Activated CD4-positive, alpha-beta T cell treated with anti-CD3 and anti-CD28 coated beads for 1 hour (primary cell): ENCODE data around the gene SNX19.
A peak's percentile ranks its signal among the peaks of the same experiment; 100 is the strongest.

ENCODE experiments used
- DNase-seq: peaks from one replicate; pipeline ENCODE4 v3.0.0-alpha.2; 2020

The SNX19 gene

DNA sequence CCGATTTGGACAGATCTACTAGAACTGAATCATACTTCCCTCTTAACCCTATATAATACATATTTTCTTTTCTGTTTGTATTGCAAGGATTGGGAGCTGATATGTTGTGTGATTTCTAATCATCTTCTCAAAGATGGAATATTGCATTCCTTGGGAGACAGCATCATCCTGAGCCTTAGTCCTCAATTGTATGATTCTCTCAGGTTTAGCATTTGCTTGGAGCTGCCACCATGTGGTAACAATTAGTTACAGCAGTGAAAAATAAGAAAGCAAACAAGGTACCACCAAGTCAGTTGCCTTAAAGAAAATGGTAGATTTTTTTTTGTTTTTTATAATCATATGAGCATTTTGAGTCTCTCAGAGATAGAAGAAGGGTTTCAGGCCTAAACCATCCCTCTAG, 11.9 kb downstream of the SNX19 start:
- DNase-seq = no peak

DNA sequence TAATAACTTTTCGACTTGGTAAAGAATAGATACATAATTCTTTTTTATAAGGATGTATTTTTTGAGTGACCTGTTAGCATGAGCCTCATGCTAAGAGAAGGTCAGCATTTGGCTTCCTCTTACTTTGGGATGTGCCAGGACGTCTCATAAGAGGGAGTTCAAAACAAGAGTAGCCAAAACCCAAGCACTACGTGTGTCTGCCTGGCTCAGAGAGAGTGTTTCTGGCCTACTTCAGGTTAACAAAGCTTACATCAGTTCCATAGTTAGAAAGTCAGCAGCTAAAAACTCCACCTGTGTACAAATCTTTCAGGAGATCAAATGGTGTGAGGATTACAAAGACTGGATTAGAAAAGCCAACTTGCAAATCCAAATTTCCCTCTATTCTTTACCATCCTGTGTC, 13.9 kb downstream of the SNX19 start:
- DNase-seq = no peak

DNA sequence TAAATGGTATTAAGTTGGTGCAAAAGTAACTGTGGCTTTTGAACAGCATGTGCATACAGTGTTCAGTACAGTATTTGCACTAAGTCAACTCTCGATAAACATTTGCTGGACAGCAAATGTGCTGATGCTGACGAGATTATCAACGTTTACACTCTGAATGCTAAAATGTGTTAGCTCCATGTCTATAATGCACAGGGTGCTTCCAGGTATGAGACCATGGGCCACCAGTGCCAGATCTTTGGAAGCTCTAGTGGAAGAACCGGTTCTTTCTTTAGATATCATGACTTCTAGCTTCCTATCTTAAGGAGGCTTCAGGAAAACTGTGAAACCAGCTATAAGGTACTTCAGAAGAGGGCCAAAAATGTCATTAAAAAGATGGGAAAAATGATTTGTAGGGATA, 17.2 kb downstream of the SNX19 start:
- no peak for DNase-seq

DNA sequence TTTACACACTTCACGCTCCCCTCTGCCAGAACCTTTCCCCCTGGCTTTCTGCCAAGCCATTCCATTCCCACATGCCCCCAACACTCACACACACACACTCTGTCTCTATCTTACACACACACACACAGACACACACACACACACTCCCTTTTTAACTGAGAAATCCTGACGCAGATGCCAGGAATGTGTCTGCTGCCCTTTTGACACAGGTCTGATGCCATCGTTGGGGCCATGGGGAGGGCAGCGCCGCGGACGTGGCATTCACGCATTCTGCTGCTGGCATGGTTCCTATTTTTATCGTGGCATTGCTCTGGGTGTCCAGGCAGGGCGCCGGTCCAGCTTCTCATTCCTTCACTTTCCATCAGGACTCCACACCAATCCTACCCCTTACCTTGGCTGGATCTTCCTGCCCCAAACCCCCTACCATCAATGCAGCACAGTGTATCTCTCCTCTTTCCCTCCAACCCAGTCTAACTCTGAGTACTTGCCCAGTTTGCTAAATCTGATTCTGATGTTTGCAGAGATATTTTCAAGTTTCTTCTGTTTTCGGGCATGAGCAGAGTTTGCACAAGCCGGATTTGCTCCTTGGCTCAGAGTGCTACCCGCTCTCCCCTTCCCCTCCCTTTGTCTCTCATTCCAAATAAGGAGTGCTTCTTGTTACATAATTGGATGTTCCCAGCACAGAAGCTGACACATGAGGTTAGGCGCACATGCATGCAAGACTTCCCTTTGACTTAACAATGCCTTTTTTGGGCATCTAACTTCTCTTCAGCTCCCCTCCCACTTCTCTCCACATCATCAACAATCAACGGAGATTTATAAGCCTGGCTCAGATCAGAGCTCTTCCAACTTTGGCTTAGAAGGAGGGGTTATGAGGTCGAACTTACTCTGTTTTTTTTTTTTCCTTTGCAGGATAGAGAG, 18.8 kb downstream of the SNX19 start:
- DNase-seq = no peak

DNA sequence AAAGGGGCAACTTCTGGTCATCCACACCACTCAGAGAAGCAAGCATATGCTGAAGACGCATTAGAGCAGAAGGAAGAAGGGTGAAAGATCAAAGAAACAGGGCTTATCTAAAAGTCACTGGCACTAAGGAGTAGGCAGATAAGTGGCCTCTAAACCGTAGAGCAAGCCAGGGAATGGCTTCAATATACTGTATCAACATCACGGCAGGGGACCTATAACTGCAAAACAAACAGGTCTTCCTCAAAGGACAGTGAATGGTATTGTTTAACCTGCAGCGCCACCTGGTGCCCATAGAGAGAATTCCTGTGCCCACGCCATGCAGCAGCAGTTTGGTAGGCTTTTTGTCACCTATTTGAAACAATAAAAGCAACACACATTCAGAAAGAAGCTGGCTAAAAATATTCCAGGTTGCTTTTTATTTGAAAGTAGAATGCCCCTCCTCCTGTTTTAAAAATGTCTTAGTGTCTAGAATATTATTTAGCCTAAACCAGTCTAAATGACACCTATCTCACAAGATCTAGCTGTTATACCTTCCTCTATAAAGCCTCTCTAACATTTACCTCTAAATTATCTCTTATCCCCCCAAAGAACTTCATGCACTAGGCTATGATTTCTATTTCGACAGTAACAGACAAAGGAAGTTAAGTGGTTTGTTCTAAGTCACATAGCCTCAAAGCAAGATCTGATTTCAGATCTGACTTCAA, 21.8 kb downstream of the SNX19 start:
- DNase-seq = peak; percentile 43

DNA sequence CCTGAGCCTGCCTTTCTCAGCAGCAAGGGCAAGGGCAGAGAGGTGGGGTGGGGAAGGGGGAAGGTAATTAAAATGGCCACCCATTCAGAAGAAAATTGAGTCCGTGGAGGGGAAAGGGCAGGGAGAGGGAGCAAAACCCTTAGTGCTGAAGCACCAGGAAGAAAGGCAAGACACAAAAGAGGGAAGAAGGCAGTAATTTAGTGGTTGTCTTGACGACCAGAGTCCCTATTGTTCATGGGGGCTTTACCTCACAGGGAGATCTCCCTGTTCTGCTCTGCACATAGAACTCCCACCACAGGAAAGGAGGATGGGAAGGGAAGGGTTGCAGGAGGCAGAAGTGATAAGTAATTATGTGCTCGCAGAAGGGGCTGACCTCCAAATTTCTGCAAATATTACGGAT, 23.4 kb downstream of the SNX19 start:
- no peak for DNase-seq

DNA sequence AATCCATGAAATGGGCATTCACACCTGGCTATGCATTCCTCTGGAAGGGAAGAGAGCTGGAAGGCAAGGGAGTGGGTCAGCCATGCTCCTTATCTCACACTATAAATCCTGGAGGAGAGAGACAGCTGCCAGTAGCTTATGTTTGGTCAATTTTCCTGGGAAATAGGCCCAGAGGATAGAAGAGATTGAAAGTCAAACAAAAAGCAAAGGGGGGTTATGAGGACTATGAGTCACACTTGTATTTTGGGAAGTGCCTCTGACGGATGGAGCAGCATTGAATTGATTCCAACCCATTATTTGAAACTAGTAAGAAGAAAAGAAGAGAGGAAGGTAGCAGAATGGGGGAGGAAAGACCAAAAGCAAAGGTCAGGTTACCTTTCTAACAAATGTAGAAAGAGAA, 25.0 kb downstream of the SNX19 start:
- no peak for DNase-seq

DNA sequence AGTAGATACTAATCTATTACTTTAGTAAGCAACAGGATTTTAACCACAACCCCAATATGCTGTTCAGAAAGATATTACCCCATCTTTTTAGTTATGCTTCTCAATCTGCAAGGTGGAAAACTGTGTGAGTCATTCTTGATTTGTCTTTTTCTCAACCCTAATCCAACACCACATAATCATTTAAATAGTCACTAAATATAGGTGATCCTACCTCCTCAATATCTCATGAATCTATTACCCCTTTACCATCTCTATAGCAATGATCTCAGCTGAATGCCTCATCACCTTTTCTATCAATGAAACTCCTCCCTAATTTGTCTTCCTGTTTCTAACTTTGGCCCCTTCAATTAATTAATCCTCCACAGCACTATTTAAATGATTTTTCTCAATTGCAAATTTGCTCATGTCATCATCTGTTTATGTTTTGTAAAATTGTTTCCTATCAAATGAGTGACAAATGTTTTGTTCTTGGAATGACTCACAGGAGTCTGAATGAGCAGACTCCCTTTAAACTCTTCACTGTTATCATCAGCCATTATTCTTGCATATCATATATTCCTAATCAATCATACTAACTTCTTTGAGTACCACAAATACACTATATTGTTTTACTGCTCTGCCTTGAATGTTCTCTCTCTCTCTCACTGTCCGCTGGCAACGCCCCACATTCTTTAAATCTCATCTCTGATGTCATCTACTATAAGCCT, 26.1 kb downstream of the SNX19 start:
- no peak for DNase-seq

DNA sequence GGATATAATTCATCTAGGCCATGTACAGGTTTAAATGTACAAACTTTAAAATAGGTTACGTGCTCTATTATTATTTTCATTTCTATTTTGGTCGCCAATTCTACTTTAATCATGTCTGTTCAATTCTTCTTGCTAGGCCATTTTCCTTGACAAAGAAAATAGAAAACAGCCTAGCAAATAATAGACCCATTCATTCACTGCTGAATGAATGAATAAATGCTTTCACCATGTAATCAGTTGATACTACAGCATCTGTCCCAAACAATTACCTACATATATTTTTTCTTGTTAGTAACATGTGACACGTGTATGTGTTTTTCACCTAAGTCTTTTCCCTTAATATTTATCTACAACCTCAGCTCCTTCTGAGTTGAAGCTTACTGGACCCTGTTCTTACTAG, 27.5 kb downstream of the SNX19 start:
- DNase-seq = no peak

DNA sequence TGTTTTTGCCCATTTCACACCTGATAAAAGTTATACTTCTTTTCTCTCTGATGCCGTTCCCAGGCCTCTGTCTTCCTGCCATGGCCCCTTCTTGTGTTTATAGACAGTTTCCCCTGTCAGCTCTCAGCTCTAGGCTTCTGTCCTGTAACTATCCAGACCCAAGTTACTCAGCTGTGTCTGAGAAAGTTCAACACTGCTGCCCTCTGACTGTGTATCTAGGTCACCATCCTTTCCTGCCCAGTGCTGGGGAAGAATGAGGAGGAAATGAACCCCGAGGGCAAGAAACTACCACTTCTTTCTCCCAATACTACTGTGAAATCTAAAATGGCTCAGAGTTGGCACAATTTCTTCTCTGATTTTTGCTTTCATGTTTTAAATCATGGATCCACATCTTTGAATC, 29.6 kb downstream of the SNX19 start:
- DNase-seq = no peak

DNA sequence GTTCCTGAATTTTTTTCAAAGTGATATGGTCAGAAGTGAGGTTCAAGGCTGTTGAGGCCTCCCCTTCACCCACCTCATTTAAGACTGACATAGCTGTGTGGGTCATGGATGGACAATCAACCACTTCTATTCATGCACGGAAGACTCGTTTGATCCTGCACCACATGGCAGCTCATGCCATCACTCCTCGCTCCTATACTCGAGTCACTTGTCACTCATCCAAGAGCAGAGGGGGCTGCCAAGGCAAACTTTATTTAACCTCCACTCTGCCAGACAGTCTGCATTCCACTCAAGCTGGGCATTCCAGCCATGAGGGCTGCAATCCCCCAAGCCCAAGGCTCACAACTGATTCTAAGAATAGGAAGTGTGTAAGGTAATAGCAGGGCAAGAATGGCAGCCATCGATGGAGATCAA, 34.1 kb downstream of the SNX19 start:
- no peak for DNase-seq

DNA sequence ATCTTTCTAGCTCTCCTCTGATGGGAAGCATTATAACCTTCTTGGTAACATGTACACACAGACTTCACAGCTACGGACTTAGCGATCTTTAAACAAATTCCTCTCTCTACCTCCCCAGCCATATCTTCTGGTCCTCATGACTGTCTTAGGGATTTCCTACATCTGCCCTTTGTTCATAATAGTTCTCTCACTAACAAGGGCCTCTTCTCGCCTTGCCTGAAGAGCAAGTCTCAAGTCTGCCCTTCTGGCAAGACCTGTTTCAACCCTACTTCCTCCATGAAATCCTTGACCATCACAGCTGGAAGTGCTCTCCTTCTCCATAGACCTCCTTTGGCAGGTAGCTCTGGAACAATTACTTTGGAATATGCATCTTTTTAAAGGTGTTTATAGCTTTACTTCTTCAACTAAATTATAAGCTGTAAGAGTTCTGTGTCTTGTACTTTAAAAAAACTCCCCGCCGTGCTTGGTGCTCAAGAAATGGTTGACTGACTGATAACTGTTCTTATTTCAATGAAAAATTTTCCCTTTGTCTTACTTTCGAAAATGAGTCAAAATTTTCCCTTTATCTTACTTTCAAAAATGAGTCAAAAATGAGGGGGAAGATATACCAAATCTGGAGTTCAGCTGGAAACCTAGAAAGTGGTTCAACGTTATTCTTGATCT, 34.7 kb downstream of the SNX19 start:
- no peak for DNase-seq

DNA sequence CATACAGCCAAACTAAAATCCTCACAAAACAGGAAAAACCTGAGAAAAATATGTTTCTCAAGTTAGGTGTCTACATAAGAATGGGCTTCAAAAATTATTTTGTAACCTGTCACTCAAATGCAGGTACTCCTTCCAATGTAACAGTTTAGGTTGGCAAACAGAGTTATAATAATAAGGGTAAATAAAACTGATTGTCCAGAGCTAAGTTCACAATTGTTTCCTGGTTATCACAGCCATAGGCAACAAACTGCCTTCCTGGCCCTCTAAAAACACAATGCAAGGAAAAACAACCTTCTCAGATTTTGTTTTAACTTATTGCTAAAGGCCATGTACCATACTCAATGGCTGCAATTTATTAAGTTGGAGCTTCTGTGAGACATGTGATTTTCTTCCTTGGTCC, 36.4 kb downstream of the SNX19 start:
- DNase-seq = no peak

DNA sequence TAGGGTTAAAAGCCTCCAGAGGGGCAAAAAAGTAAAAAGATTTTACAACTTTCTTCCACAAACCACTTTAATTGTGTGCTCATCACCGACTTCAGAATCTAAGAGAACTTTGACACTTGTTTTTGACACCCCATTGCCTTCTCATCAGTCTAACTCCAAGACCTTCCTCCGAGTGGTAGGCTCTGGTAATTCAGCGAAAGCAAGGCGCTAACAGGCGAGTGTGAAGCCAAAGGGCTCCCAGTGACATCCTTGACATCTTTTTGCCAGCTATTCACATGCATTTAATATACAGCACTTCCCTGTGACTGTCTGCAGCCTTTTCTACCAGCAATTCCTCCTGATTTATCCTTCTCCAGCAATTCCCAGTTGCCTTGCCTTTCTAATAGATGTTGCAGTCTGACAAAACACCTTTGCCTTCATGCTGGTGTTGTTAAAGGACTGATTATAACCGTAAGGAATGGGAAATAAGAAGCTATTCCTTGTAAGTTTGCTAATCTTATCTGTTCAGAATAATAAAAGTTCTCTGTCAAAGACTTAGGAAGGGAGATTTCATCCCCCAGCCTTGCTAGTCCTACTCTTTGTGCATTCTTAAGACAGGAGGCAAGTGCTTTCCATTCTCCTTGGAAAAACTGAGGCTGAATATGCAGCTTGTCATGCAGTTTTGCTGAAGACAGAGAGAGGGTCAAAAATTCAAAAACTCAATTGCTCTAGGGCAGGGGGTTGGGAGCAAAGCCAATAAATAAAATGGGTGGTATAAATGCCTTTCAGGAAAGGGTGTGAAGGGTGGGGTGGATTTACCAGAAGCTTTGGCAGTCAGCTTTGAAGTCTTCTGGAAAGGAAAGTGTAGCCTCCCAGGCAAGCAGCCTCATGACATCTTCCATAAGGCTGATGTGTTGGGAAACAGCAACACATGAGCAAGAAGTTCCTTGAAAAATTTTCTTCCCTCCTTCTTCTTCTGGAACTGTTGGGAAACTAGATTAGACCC, 39.1 kb downstream of the SNX19 start:
- DNase-seq = no peak

DNA sequence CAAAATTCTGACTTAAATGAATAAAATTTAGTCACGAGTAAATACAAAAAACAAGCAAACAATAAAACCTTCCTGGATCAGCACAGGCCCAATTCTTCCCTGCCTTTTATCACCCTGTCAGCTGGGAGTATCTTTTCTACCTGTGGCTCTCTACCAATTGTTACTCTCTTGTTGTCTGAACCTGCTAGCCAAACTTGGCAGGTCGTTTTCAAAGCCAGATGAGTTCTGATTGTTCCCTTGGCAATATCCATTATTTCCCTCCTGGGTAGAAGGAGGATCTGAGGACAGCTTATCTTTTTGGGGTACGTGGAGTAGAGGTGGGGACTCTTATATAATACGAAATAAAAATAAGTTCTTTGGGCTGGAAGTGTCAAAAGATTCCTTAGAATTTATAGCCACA, 40.2 kb downstream of the SNX19 start:
- DNase-seq = no peak

DNA sequence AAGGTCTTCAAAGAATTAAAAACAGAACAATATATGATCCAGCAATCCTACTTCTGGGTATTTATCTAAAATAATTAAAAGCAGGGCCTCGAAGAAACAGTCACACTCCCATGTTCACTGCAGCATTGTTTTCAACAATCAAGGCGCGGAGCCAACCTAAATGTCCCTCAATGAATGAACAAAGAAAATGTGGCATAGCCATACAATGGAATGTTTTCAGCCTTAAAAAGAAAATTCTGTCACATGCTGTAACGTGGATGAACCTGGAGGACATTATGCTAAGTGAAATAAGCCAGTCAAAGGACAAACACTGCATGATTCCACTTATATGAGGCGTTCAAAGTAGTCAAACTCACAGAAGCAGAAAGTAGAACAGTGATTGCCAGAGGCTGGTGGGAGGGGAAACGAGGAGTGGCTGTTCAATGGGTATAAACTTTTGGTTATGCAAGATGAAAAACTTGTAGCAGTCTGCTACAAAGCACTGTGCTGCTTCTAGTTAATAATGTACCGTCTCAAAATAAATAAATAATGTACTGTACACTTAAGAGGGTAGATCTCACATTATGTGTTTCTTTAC, 41.2 kb downstream of the SNX19 start:
- DNase-seq = no peak

DNA sequence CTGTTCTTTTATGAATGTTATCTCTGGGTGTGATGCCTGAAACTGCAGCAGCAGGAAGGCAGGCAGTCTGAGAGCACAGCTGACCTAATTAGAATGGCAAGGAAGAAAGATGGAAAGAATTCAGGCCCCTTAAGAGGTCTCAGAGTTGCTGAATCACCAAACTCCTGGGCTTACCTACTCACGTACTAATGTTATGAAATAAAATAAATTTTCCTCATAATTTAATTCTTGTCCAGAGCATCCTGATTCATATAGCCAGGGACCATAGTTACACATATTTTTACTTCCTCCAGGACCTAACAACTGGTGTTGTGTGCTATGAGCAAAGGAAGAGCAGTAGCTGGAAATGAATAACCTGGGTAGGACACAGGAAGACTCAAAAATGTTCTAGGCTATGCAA, 41.9 kb downstream of the SNX19 start:
- no peak for DNase-seq

DNA sequence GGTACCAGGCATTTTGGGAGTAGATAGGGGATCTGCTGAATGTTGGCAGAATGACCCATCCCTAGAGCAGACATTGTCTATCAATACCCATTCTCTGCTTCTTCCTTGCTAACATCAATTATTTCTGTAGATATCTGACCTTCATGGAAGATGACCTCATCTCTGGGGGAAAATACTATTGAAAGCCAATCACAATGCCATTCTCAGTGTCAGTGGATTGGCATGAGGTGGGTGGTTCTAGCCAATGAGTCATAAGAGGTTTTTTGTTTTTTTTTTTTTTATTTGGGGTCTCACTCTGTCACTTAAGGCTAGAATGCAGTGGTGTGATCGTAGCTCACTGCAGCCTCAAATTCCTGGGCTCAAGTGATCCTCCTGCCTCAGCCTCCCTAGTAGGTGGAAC, 42.5 kb downstream of the SNX19 start:
- no peak for DNase-seq

DNA sequence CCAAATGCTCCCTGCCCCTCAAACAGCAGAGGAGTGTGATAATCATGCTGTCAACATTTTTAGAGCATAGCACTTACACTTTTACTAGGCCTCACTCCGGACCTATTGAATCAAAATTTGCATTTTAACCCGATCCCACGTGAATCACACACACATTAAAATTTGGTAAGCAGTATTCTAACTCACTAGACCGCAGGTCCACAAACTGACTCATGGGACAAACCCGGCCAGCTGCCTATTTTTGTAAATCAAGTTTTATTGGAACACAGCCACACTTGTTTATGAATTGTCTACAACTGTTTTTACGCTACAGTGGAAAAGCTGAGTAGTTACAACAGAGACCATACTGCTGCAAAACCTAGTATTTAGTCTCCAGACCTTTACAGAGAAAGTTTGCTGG, 43.3 kb downstream of the SNX19 start:
- DNase-seq = no peak

DNA sequence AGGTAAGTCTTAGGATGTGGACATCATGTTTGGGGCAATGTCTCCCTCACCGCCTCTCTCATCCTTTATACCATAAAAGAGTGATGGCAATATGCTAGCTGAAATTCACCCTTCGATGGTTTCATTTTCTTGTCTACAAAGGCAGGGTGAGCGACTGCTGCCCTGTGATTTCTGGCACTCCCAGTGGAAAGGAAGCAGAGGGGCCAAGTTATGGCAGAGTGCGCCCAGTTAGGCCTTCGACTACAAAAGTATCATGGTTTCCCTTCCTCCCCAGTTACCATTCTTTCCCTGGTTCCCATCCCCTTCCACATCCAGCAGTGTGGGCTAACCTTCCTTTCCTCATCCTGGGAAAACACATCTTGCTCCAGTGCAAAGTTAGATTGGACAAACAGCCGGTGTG, 43.8 kb downstream of the SNX19 start:
- DNase-seq = no peak

DNA sequence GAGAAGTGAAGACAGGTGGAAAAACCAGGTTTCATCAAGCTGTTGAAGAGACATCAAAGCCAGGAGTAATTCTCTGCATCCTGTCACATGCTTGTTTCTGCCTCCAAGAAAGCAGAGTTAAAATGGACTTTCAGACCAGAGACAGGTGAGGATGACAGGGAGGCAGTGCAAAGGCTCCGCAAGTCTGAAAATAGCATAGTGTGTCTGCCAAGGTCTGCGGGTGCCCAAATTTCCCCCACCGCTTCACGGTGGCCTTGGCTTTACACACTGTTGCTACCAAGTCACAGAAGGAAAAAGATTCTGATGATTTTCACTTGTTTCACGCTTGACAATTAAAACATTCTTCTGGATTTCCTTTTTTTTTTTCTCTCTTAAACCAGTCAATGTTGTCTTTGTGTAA, 44.2 kb downstream of the SNX19 start:
- DNase-seq = no peak

DNA sequence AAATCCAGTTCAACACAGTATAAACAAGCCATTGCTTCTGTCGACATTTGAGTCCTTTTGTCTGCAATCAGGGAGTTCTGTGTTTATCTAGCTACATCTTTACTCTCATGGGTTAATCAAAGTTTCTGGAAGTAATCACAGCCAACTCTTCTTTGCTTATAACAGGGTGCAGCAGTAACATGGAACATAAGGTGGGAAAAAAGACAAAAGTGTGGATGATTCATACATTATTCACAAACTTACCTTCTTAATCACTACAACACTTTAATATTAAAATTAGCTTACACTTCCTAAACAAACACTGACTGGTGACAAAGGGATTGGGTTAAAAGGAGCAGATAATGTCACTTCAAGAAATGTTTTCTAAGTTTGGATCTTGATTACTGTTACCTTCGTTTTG, 44.7 kb downstream of the SNX19 start:
- DNase-seq = no peak
